HK-2 (cell line): ENCODE measurements around the gene TEX53.

ENCODE experiments used
- DNase-seq: peaks from one replicate; pipeline ENCODE4 v3.0.0-alpha.2; 2018; ENCODE audit not compliant: unreplicated experiment

The TEX53 gene

DNA sequence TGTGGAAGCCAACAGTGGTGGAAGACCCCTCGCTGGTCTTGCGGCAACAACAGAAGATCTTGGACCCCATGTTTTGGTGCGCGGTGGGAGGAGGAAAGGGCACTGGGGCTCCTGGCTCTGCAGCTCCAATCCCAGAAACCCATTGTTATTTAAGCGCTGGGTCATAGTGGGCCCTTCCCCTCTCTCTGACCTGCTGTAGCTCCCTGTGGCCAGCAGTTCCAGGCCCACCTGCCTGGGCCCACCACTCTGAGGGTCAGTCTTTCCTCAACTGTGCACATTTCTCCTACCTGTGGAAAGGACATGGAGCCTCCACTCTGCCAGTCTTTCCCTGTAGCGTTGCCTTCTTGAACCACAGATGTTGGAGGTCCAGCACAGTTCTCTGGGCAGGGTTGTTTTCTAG lies at the start of gene TEX53:
TSS of gene TEX53 (minus strand) at position 101 of the 400 bp plus-strand sequence. CDS start at position 70, 31 bp downstream.
- no peak for DNase-seq

- no peak for DNase-seq
Observed at GRCh38 chr9:114706711-114707110, 49.1 kb upstream of the TEX53 start.

GRCh38 chr9:114701988-114702387 lies 44.4 kb upstream of the TEX53 start:
- DNase-seq, result no peak

- no peak for DNase-seq
Observed at GRCh38 chr9:114697951-114698351, 40.3 kb upstream of the TEX53 start.

DNA sequence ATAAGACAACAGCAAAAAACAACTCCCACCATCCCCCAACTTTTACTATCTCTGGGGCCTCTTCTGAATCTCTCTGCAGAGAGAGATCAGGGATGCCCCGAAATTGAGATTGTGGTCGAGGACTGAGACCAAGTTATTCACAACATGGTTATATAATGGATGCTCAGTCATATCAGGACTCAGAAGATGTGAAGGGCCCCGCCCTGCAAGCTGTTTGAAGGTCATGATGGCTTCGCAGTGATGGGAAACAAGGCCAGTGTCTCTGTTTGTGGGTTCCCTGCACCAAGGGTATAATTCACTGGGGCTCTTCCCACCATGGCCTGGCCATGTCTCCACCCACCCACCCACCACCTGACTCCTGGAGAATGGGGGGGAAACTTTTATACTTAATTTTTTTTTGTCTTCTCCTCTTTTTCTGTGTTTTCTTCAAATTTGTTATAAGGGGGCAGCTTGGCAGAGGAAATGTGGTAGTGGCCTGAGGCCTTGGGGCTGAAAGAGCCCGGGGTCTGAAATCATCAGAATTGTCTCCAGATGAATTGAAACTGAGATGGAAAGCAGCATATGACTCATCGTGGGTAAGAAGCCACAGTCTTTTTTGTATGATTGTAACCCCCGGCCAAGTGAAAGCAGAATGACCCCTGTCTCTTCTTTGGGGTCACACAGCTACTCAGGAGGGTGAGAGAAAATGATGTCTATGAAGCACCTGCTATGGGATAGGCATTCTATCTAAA lies 39.4 kb upstream of the TEX53 start:
- no peak for DNase-seq

DNA sequence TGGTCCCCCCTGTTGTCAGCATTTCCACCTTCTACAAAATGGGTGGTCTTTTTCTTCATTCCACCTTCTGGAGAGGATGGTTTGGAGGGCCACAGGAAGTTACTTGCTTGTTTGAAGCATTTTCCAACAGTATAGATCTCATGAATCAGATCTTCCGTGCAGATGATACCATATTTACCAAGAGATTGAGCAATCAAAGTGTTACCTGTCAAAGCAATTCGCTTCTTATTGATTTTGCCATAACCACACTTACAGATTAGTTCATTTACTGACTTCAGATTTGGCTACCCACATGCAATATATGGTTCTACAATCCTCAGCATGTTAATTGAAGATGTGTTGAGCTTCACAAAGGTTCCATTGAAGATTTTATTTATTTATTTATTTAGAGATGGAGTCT lies 38.3 kb upstream of the TEX53 start:
- DNase-seq, result no peak

DNA sequence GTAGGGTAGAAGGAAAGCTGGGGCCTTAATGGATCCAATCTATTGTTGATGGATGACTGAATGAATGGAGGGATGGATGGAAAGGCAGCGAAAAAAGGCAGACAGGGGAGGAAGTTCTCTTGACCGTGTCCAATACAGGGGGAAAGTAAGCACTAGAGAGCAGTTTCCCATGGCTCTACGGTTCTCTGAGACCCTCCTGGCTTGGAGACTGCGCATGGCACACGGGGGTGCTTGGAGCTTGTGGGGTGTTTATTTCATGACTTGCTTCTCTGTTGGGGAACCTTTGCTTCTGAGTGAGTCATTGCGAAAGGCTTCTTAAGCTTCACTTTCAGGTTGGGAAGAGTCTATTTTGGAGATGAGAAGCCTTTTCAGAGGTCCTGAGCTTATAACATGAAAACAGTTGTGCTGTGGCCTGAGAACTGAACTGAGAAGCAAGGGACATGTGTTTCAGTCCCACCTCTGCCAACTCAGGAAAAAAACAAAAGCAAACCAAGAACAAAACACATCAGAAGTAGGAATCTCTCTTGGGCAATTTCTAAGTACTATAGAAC lies 37.2 kb upstream of the TEX53 start:
- DNase-seq, result no peak

- DNase-seq, result peak; percentile 11
Observed at GRCh38 chr9:114694146-114694545, 36.5 kb upstream of the TEX53 start.

DNA sequence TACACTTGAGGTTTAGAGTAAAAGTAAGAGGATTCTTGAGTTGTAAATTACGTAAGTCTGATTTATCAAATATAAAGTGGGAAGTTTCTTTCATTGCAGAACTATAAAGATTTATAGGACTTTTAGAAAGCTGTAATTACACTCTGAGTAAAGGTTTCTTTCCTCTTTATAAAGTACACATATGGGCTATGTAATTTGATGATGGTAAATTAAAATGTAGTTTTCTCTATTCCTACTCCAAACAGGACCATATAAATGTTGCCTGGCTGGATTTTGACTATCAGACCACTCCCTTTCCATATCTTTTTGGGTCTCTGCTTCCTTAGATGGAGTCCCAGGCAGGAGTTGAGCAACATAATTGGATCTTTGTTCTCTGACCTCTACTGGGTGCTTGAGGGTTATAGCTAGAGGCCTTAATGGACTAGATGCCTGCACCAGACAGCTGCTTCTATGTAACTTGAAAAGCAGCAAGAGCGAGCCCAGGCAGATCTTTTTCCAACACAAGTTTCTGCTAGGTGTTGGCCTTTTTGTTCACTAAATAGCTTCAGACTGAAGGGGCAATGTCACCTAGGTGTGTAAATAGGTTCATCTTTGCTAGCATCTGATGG lies 35.7 kb upstream of the TEX53 start:
- DNase-seq, result no peak

GRCh38 chr9:114691956-114692295 lies 34.3 kb upstream of the TEX53 start:
- DNase-seq, result no peak

DNA sequence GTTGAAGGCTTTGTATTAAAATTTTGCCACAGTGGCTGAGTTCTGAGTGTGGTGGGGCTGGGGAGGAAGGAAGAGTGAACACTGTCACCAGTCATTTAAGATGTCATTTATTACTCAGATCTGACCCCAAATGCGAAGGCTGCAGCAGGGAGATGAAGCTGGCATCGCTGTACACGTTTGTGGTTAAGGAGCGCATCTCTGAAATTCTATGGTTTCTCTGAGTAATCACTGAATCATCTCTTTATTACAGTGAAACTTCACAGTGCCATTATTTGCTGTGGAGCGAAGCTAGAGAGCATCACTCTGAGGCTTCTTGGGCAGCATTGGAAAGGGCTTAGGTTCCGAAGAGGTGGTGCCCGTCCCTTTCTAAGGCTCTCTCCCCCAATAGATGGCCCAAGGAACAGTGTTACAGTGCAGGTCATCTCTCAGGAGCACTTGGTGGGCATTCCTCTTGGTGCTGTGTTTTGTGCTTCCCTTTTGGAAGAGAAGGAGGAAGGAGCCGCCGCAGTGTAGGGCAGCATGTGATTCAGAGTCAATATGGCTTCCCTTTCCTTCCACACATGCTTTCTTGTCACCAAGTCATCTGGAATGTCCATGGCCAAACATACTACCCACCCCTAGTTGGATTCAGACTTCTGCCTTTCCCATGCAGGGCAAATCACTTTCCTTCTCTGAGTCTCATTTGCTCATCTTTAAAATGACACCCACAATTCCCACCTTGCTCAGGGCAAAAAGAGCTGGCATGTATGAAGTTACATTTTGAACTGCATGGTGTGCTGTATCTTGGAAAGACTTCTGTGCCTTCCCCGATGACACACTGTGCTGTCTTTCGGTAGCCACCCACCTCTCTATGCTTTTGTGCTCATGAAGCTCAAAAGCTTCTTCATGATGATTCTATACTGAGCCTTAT lies 33.7 kb upstream of the TEX53 start:
- peak; percentile 71 for DNase-seq

DNA sequence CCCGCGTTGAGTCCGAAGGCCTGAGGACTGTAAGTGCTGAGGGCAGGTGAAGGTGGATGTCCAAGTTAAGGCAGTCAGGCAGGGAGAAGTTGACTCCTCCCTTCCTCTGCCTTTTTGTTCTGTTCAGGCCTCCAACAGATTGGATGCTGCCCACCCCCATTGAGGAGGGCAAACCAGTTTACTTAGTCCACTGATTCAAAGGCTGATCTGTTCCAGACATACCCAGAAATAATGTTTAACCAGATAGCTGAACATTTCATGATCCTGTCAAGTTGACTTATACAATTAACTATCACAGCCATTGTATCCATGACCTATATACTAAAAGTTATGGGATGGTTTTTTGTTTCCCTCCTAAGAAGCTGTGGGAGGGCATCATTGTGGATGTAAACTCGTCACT lies 32.7 kb upstream of the TEX53 start:
- DNase-seq, result peak; percentile 52

DNA sequence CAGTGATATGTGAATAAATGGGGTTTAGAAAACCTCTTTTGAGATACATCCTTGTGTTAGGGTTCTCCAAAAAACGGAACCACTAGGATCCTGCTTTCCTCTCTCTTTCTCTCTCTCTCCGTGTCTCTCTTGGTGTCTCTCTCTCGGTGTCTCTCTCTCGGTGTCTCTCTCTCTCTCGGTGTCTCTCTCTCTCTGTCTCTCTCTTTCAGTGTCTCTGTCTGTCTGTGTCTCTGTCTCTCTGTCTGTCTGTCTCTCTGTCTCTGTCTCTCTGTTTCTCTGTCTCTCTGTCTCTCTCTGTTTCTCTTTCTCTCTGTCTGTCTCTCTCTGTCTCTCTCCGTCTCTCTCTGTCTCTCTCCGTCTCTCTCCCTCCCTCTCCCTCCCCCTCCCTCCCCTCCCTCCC lies 32.2 kb upstream of the TEX53 start:
- DNase-seq, result no peak

DNA sequence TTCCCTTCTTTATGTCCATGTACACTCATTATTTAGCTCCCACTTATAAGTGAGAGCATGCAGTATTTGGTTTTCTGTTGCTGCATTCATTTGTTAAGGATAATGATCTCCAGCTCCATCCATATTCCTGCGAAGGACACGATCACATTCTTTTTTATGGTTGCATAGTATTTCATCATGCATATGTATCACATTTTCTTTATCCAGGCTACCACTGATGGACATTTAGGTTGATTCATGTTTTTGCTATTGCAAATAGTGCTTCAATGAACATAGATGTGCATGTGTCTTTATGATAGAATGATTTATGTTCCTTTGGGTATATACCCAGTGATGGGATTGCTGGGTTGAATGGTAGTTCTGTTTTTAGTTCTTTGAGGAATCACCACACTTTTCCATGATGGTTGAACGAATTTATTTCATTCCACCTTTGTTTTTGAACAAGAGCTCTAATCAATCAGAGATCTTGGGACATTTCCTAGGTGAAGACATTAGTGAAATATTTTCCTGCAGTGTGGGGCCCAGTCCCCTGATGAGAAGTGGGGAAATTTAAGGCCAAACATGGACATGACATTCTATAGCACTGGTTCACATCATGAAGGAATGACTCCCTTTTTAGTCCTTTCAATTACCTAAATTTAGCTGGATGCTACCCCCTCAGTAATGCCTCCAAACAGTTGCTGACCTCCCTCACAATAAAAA lies 31.5 kb upstream of the TEX53 start:
- no peak for DNase-seq

DNA sequence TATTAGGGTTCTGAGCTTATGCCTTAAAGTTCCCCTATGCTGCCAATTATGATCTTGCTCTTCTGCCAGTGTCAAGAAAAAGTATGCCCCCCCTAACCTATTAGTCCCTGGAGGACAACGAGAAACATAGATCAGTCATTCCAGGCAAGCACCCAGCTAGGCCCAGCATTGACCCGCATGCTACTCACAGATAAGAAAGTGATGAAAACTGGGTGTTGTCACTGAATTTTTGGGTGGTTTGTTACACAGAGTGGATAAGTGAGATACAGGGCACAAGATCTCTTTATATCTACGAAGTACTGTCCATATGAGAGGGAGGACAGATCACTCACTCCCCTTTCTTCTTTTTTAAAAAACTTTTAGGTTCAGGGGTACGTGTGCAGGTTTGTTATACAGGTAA lies 30.8 kb upstream of the TEX53 start:
- no peak for DNase-seq

- DNase-seq, result no peak
Observed at GRCh38 chr9:114687034-114687433, 29.4 kb upstream of the TEX53 start.

- no peak for DNase-seq
Observed at GRCh38 chr9:114685951-114686350, 28.3 kb upstream of the TEX53 start.

GRCh38 chr9:114684036-114684435 lies 26.4 kb upstream of the TEX53 start:
- DNase-seq, result no peak

DNA sequence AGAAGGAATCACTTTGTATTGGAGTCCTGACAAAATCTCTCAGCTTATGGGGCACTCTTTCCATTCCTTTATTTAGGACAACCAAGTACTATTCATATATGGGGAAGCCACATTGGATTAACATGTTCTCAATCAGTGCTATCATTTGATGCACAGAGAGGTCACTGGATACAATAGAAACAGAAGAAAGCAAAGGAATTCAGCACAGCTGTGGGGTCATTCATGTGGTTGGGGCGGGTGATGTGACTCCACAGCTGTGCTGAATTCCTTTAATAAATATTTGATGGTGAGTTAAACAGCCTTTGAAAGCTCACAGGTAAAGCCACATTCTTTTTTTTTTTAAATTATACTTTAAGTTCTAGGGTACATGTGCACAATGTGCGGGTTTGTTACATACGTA lies 25.2 kb upstream of the TEX53 start:
- DNase-seq, result no peak

- peak; percentile 69 for DNase-seq
Observed at GRCh38 chr9:114681594-114682332, 24.2 kb upstream of the TEX53 start, which contains the start of gene TEX48. Gene TEX48, minus strand, starts transcription at chr9:114682192. Its CDS starts 10,469 bp downstream, at chr9:114671723.
